H9 (cell line): Measurements from ENCODE around the gene WDR82. TPM values are rescaled to one million over a fixed set of nuclear protein-coding genes. Genes with fewer than 3 reads are reported as not detected.

ENCODE experiments used
- DNase-seq: peaks from one replicate; pipeline ENCODE4 v3.0.0-alpha.2; 2017
- H2AFZ ChIP-seq: one replicate; pipeline ENCODE4 v1.6.1; 2013; ENCODE audit warnings: mild to moderate bottlenecking, low read length, control low read depth, moderate library complexity
- H2AK5ac ChIP-seq: 2 replicates; pipeline ENCODE4 v1.6.1; 2013; ENCODE audit warnings: low read length, control low read depth, mixed read lengths; ENCODE audit not compliant: insufficient read length
- H2BK120ac ChIP-seq: one replicate; pipeline ENCODE4 v1.6.1; 2013; ENCODE audit warnings: low read depth, mild to moderate bottlenecking, low read length, control low read depth, inconsistent platforms; ENCODE audit not compliant: poor library complexity, severe bottlenecking
- H2BK12ac ChIP-seq: 2 replicates; pipeline ENCODE4 v1.6.1; 2013; ENCODE audit warnings: low read length, control low read depth, mixed read lengths, low read depth; ENCODE audit not compliant: insufficient read length
- H2BK15ac ChIP-seq: 2 replicates; pipeline ENCODE4 v1.6.1; 2013; ENCODE audit warnings: low read depth, low read length, control low read depth
- H2BK20ac ChIP-seq: one replicate; pipeline ENCODE4 v1.6.1; 2013; ENCODE audit warnings: low read depth, mild to moderate bottlenecking, low read length, control low read depth, inconsistent platforms; ENCODE audit not compliant: poor library complexity, severe bottlenecking
- H2BK5ac ChIP-seq: 2 replicates; pipeline ENCODE4 v1.6.1; 2013; ENCODE audit warnings: low read length, control low read depth, mixed read lengths; ENCODE audit not compliant: insufficient read length
- H3K14ac ChIP-seq: 2 replicates; pipeline ENCODE4 v1.6.1; 2013; ENCODE audit warnings: low read length, control low read depth; ENCODE audit not compliant: insufficient read depth
- H3K18ac ChIP-seq: 2 replicates; pipeline ENCODE4 v1.6.1; 2013; ENCODE audit warnings: low read depth, mild to moderate bottlenecking, mixed read lengths, low read length, control low read depth; ENCODE audit not compliant: insufficient read length
- H3K23ac ChIP-seq: 2 replicates; pipeline ENCODE4 v1.6.1; 2013; ENCODE audit warnings: low read length, control low read depth, mixed read lengths, low read depth; ENCODE audit not compliant: insufficient read length
- H3K23me2 ChIP-seq: 2 replicates; pipeline ENCODE4 v1.6.1; 2013; ENCODE audit warnings: low read depth, mild to moderate bottlenecking, mixed read lengths, low read length, control low read depth; ENCODE audit not compliant: insufficient read length, poor library complexity, severe bottlenecking
- H3K27ac ChIP-seq: 2 replicates; pipeline ENCODE4 v1.5.1; 2013; ENCODE audit warnings: low read length, control low read depth, mixed read lengths, low read depth; ENCODE audit not compliant: insufficient read length
- H3K27me3 ChIP-seq: 2 replicates; pipeline ENCODE4 v1.6.1; 2013; ENCODE audit warnings: low read length, control low read depth, inconsistent platforms; ENCODE audit not compliant: insufficient read depth
- H3K4ac ChIP-seq: 2 replicates; pipeline ENCODE4 v1.6.1; 2013; ENCODE audit warnings: low read depth, mild to moderate bottlenecking, control low read depth, inconsistent platforms, low read length, moderate library complexity
- H3K4me1 ChIP-seq: 2 replicates; pipeline ENCODE4 v1.6.1; 2013; ENCODE audit warnings: low read length, control low read depth, inconsistent platforms; ENCODE audit not compliant: insufficient read depth
- H3K4me2 ChIP-seq: 2 replicates; pipeline ENCODE4 v1.6.1; 2013; ENCODE audit warnings: low read length, control low read depth, mixed read lengths; ENCODE audit not compliant: insufficient read length, insufficient read depth
- H3K56ac ChIP-seq: 2 replicates; pipeline ENCODE4 v1.6.1; 2013; ENCODE audit warnings: low read depth, mild to moderate bottlenecking, mixed read lengths, low read length, control low read depth; ENCODE audit not compliant: insufficient read length
- H3K79me1 ChIP-seq: 2 replicates; pipeline ENCODE4 v1.6.1; 2013; ENCODE audit warnings: low read depth, mild to moderate bottlenecking, moderate library complexity, low read length, control low read depth, inconsistent platforms; ENCODE audit not compliant: insufficient read depth, poor library complexity, severe bottlenecking
- H3K79me2 ChIP-seq: 2 replicates; pipeline ENCODE4 v1.6.1; 2013; ENCODE audit warnings: low read length, control low read depth, inconsistent platforms; ENCODE audit not compliant: insufficient read depth
- H3K9ac ChIP-seq: 2 replicates; pipeline ENCODE4 v1.6.1; 2013; ENCODE audit warnings: low read length, control low read depth, mixed read lengths; ENCODE audit not compliant: insufficient read length; ENCODE audit errors: extremely low read depth
- H3K9me3 ChIP-seq: one replicate; pipeline ENCODE4 v1.6.1; 2013; ENCODE audit warnings: low read depth, low read length, inconsistent platforms; ENCODE audit not compliant: control insufficient read depth
- H3T11ph ChIP-seq: one replicate; pipeline ENCODE4 v1.6.1; 2013; ENCODE audit warnings: mild to moderate bottlenecking, low read length, control low read depth, inconsistent platforms
- H4K20me1 ChIP-seq: one replicate; pipeline ENCODE4 v1.6.1; 2013; ENCODE audit not compliant: control insufficient read depth, insufficient read length, insufficient read depth
- H4K5ac ChIP-seq: 2 replicates; pipeline ENCODE4 v1.6.1; 2013; ENCODE audit warnings: low read depth, mild to moderate bottlenecking, mixed read lengths, low read length, control low read depth; ENCODE audit not compliant: insufficient read length
- H4K8ac ChIP-seq: replicated peaks from 2 replicates; pipeline ENCODE4 v1.6.1; 2013; ENCODE audit warnings: low read length, control low read depth, mixed read lengths, low read depth; ENCODE audit not compliant: insufficient read length
- H4K91ac ChIP-seq: 2 replicates; pipeline ENCODE4 v1.6.1; 2013; ENCODE audit warnings: low read depth, mild to moderate bottlenecking, moderate library complexity, mixed read lengths, low read length, control low read depth; ENCODE audit not compliant: insufficient read length
- H3K27ac Mint-ChIP-seq, 3 experiments: 2 replicates in 2 of 3; 3 replicates in 1 of 3; pipeline ENCODE4 v1.8.0; 2020 to 2021; ENCODE audit warnings: mixed read lengths in 3 of 3, mild to moderate bottlenecking in 1 of 3, moderate library complexity in 1 of 3
- H3K27me3 Mint-ChIP-seq: 2 replicates; pipeline ENCODE4 v1.8.0; 2021; ENCODE audit warnings: low read depth, mild to moderate bottlenecking, moderate library complexity, mixed read lengths
- H3K36me3 Mint-ChIP-seq, 3 experiments: 2 replicates in 2 of 3; 3 replicates in 1 of 3; pipeline ENCODE4 v1.8.0; 2020 to 2021; ENCODE audit warnings: low read depth in 3 of 3, mixed read lengths in 3 of 3; ENCODE audit not compliant: insufficient read depth in 1 of 3
- H3K4me1 Mint-ChIP-seq, 2 experiments: 2 replicates each; pipeline ENCODE4 v1.8.0; 2020; ENCODE audit warnings: mixed read lengths in 2 of 2
- H3K4me3 Mint-ChIP-seq, 2 experiments: 2 replicates in 1 of 2; 3 replicates in 1 of 2; pipeline ENCODE4 v1.8.0; 2020 to 2021; ENCODE audit warnings: mild to moderate bottlenecking in 2 of 2, mixed read lengths in 2 of 2, moderate library complexity in 1 of 2
- H3K9me3 Mint-ChIP-seq, 2 experiments: 2 replicates in 1 of 2; 3 replicates in 1 of 2; pipeline ENCODE4 v1.8.0; 2020; ENCODE audit warnings: mild to moderate bottlenecking in 2 of 2, mixed read lengths in 2 of 2, moderate library complexity in 1 of 2
- WGBS: extraction: QIAGEN DNeasy Blood & Tissue Kit; methylation state at CpG from one replicate; pipeline ENCODE4 v1.1.7; 2013; ENCODE audit warnings: missing lambda C conversion rate, low lambda C conversion rate, mixed read lengths; ENCODE audit not compliant: insufficient read length; ENCODE audit errors: extremely low coverage; 5-methylcytosine and 5-hydroxymethylcytosine counted together
- total RNA-seq: library from RNA; stranded (reverse); gene quantifications from 2 replicates; pipeline ENCODE4 v1.2.1, GENCODE V29; 2021
- TF ChIP-seq, protein P1 (sequence below): fragments of 200-600 bp; sonication (generic); conservative IDR thresholded peaks from 3 replicates; pipeline ENCODE4 v1.8.0; 2021; ENCODE audit warnings: antibody characterized with exemption, mild to moderate bottlenecking

The WDR82 gene
- total RNA-seq, 1 experiment from 2014 or later = 83.1 TPM

DNA sequence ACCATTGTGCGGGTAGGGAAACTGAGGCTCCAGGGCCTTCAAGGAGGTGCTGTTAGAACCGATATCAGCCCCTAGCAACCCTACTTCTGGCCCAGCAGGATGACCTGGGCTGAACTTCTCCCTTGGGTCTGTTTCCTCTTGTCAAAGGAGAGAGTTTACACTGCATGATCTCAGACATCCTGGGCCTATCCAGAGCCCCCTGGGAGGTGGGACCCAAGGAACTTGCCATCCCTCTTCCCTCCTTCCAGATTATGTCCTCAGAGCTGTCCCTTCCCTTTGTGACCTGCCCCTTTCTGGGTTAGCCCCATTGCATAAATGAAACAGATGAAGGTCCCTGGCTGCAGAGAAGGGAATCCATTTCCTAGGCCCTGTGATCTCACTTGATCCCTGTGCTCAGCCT lies 25.4 kb upstream of the WDR82 start:
- Histone ChIP-seq H3T11ph (no peak overlapping the region), H3K27ac (no peak overlapping the region), H2AK5ac (no peak overlapping the region), H2BK20ac (no peak overlapping the region), H3K14ac (no peak overlapping the region), H2BK120ac (no peak overlapping the region), H3K9ac (no peak overlapping the region), H3K4me2 (no peak overlapping the region), H3K9me3 (no peaks in the 10 kb centered on the region), H3K79me2 (no peaks in the 10 kb centered on the region), H4K91ac (no peak overlapping the region), H4K8ac (no peak overlapping the region), H3K4me1 (no peaks in the 10 kb centered on the region), H4K20me1 (no peaks in the 10 kb centered on the region), H3K23ac (no peak overlapping the region), H2BK5ac (no peak overlapping the region), H2AFZ (no peak overlapping the region), H2BK12ac (no peak overlapping the region), H3K56ac (no peak overlapping the region), H3K18ac (no peak overlapping the region), H3K27me3 (no peaks in the 10 kb centered on the region; the same call in 1 of the 2 replicates), H3K4ac (no peak overlapping the region), H4K5ac (no peak overlapping the region), H3K79me1 (no peaks in the 10 kb centered on the region), H2BK15ac (no peak overlapping the region), H3K23me2 (peaks cover 4% of the 10 kb centered on the region)
- H3K27me3 Mint-ChIP-seq = peaks cover 35% of the 10 kb centered on the region
- no peak for DNase-seq
- H3K36me3 Mint-ChIP-seq = no peaks in the 10 kb centered on the region; a peak in 1 of 7 replicates
- TF ChIP-seq, protein P1, sequence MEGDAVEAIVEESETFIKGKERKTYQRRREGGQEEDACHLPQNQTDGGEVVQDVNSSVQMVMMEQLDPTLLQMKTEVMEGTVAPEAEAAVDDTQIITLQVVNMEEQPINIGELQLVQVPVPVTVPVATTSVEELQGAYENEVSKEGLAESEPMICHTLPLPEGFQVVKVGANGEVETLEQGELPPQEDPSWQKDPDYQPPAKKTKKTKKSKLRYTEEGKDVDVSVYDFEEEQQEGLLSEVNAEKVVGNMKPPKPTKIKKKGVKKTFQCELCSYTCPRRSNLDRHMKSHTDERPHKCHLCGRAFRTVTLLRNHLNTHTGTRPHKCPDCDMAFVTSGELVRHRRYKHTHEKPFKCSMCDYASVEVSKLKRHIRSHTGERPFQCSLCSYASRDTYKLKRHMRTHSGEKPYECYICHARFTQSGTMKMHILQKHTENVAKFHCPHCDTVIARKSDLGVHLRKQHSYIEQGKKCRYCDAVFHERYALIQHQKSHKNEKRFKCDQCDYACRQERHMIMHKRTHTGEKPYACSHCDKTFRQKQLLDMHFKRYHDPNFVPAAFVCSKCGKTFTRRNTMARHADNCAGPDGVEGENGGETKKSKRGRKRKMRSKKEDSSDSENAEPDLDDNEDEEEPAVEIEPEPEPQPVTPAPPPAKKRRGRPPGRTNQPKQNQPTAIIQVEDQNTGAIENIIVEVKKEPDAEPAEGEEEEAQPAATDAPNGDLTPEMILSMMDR = no peak
- H3K9me3 Mint-ChIP-seq = no peaks in the 10 kb centered on the region
- peaks cover 15 to 21% of the 10 kb centered on the region in 2 experiments for H3K4me1 Mint-ChIP-seq
- peak overlapping the region in 1 of 3 experiments; percentile 31; a peak in 1 of 7 replicates for H3K27ac Mint-ChIP-seq
- no CpG with 5 or more reads among the region's 2 CpGs for WGBS
- no peak overlapping the region; a peak in 1 of 5 replicates for H3K4me3 Mint-ChIP-seq
